ENCODE measurements around the gene GABBR2.

GABBR2 gene

GRCh38 chr9:98642661-98643312 lies 65.9 kb downstream of the GABBR2 start:
- H3K4me1 ChIP-seq (ENCODE audit: insufficient read depth, poor library complexity, severe bottlenecking): no peaks in the 10 kb centered on the region
- no peak overlapping the region for H3K27ac ChIP-seq (ENCODE audit: poor library complexity, severe bottlenecking)

GRCh38 chr9:98641695-98642094 lies 67.0 kb downstream of the GABBR2 start:
- no peak for TF ChIP-seq CTCF (IDR thresholded peaks at IDR 0.05; ENCODE audit: poor library complexity, severe bottlenecking)

More at GRCh38 chr9:98642661-98643312, 65.9 kb downstream of the GABBR2 start:
- H3K27me3 ChIP-seq (ENCODE audit: insufficient read depth, poor library complexity, severe bottlenecking): no peaks in the 10 kb centered on the region
- no peaks in the 10 kb centered on the region for H3K36me3 ChIP-seq (ENCODE audit: low read depth)
- no peak overlapping the region for H3K4me3 ChIP-seq (ENCODE audit: severe bottlenecking)
- DNase-seq (ENCODE audit: low spot score) (no peak), ATAC-seq (ENCODE audit: low read depth) (no peak)
- TF ChIP-seq CTCF (IDR thresholded peaks at IDR 0.05; ENCODE audit: poor library complexity, severe bottlenecking): no peak
- H3K9me3 ChIP-seq (ENCODE audit: severe bottlenecking): no peaks in the 10 kb centered on the region

GRCh38 chr9:98640394-98640793 lies 68.3 kb downstream of the GABBR2 start:
- ATAC-seq (ENCODE audit: low read depth) (0 out of 3 replicates have a peak, but pooled peaks have one; percentile 33), DNase-seq (ENCODE audit: low spot score) (no peak)
- TF ChIP-seq CTCF (IDR thresholded peaks at IDR 0.05; ENCODE audit: poor library complexity, severe bottlenecking): no peak
- H3K9me3 ChIP-seq (ENCODE audit: severe bottlenecking): no peaks in the 10 kb centered on the region
- H3K4me1 ChIP-seq (ENCODE audit: insufficient read depth, poor library complexity, severe bottlenecking): no peaks in the 10 kb centered on the region
- no peak overlapping the region for H3K4me3 ChIP-seq (ENCODE audit: severe bottlenecking)
- no peaks in the 10 kb centered on the region for H3K27me3 ChIP-seq (ENCODE audit: insufficient read depth, poor library complexity, severe bottlenecking)
- no peak overlapping the region for H3K27ac ChIP-seq (ENCODE audit: poor library complexity, severe bottlenecking)
- no peaks in the 10 kb centered on the region for H3K36me3 ChIP-seq (ENCODE audit: low read depth)

More at GRCh38 chr9:98641695-98642094, 67.0 kb downstream of the GABBR2 start:
- no peak for DNase-seq (ENCODE audit: low spot score)
- H3K27ac ChIP-seq (ENCODE audit: poor library complexity, severe bottlenecking): no peak overlapping the region
- H3K36me3 ChIP-seq (ENCODE audit: low read depth): no peaks in the 10 kb centered on the region
- ATAC-seq (ENCODE audit: low read depth): no peak
- H3K4me3 ChIP-seq (ENCODE audit: severe bottlenecking): no peak overlapping the region
- H3K27me3 ChIP-seq (ENCODE audit: insufficient read depth, poor library complexity, severe bottlenecking): no peaks in the 10 kb centered on the region
- no peaks in the 10 kb centered on the region for H3K4me1 ChIP-seq (ENCODE audit: insufficient read depth, poor library complexity, severe bottlenecking)
- no peaks in the 10 kb centered on the region for H3K9me3 ChIP-seq (ENCODE audit: severe bottlenecking)

- TF ChIP-seq CTCF (IDR thresholded peaks at IDR 0.05; ENCODE audit: poor library complexity, severe bottlenecking): no peak
- no peak for DNase-seq (ENCODE audit: low spot score)
- H3K27ac ChIP-seq (ENCODE audit: poor library complexity, severe bottlenecking): no peak overlapping the region
Measured at GRCh38 chr9:98639133-98639532, 69.6 kb downstream of the GABBR2 start.

GRCh38 chr9:98637381-98637780 lies 71.4 kb downstream of the GABBR2 start:
- H3K27me3 ChIP-seq (ENCODE audit: insufficient read depth, poor library complexity, severe bottlenecking): no peaks in the 10 kb centered on the region
- DNase-seq (ENCODE audit: low spot score) (no peak), ATAC-seq (ENCODE audit: low read depth) (no peak)
- no peak overlapping the region for H3K4me3 ChIP-seq (ENCODE audit: severe bottlenecking)
- H3K27ac ChIP-seq (ENCODE audit: poor library complexity, severe bottlenecking): no peak overlapping the region
- TF ChIP-seq CTCF (IDR thresholded peaks at IDR 0.05; ENCODE audit: poor library complexity, severe bottlenecking): no peak
- H3K36me3 ChIP-seq (ENCODE audit: low read depth): no peaks in the 10 kb centered on the region
- no peaks in the 10 kb centered on the region for H3K9me3 ChIP-seq (ENCODE audit: severe bottlenecking)
- no peaks in the 10 kb centered on the region for H3K4me1 ChIP-seq (ENCODE audit: insufficient read depth, poor library complexity, severe bottlenecking)

More at GRCh38 chr9:98639133-98639532, 69.6 kb downstream of the GABBR2 start:
- Histone ChIP-seq H3K9me3 (ENCODE audit: severe bottlenecking) (no peaks in the 10 kb centered on the region), H3K4me3 (ENCODE audit: severe bottlenecking) (no peak overlapping the region), H3K36me3 (ENCODE audit: low read depth) (no peaks in the 10 kb centered on the region), H3K4me1 (ENCODE audit: insufficient read depth, poor library complexity, severe bottlenecking) (no peaks in the 10 kb centered on the region), H3K27me3 (ENCODE audit: insufficient read depth, poor library complexity, severe bottlenecking) (no peaks in the 10 kb centered on the region)
- no peak for ATAC-seq (ENCODE audit: low read depth)
